IPS DF 6.9 (cell line): ENCODE data around the gene DYDC2.
"Not testable (repeated sequence)": the region's sequence is repeated elsewhere in the genome, so short reads cannot be mapped to it uniquely, and the experiment has no call there.

Experiments
- DNase-seq: peaks from one replicate; pipeline ENCODE4 v3.0.0-alpha.2; 2013; ENCODE audit warnings: low read depth, low spot score
- H3K27ac ChIP-seq: one replicate; pipeline ENCODE4 v1.5.1; 2013; ENCODE audit warnings: low read length, control low read depth
- H3K27me3 ChIP-seq: 2 replicates; pipeline ENCODE4 v1.6.1; 2013; ENCODE audit warnings: mild to moderate bottlenecking, low read length; ENCODE audit not compliant: control insufficient read depth, insufficient read depth
- H3K36me3 ChIP-seq: 2 replicates; pipeline ENCODE4 v1.6.1; 2013; ENCODE audit warnings: low read length; ENCODE audit not compliant: control insufficient read depth, insufficient read depth
- H3K4me1 ChIP-seq: 2 replicates; pipeline ENCODE4 v1.6.1; 2013; ENCODE audit warnings: low read length; ENCODE audit not compliant: control insufficient read depth, insufficient read depth
- H3K4me3 ChIP-seq: 2 replicates; pipeline ENCODE4 v1.5.1; 2013; ENCODE audit warnings: mild to moderate bottlenecking, low read length
- H3K9me3 ChIP-seq: 2 replicates; pipeline ENCODE4 v1.6.1; 2013; ENCODE audit warnings: low read length, inconsistent platforms; ENCODE audit not compliant: control insufficient read depth, insufficient read depth
- WGBS: extraction: QIAGEN DNeasy Blood & Tissue Kit; methylation state at CpG from one replicate; pipeline ENCODE4 v1.1.7; 2013; ENCODE audit warnings: mixed read lengths, missing lambda C conversion rate; ENCODE audit not compliant: insufficient read length, insufficient coverage; 5-methylcytosine and 5-hydroxymethylcytosine counted together

The DYDC2 gene

GRCh38 chr10:80411681-80412220, 55.2 kb downstream of the DYDC2 start:
- Histone ChIP-seq H3K9me3 (no peaks in the 10 kb centered on the region), H3K36me3 (no peaks in the 10 kb centered on the region), H3K4me3 (no peak overlapping the region), H3K27me3 (no peaks in the 10 kb centered on the region), H3K27ac (no peak overlapping the region), H3K4me1 (no peaks in the 10 kb centered on the region)
- no CpG with 5 or more reads among the region's 1 CpG for WGBS
- DNase-seq: no peak

GRCh38 chr10:80412486-80412885, 55.9 kb downstream of the DYDC2 start:
- Histone ChIP-seq H3K4me3 (no peak overlapping the region), H3K27ac (no peak overlapping the region), H3K27me3 (no peaks in the 10 kb centered on the region), H3K4me1 (no peaks in the 10 kb centered on the region), H3K9me3 (no peaks in the 10 kb centered on the region), H3K36me3 (no peaks in the 10 kb centered on the region)
- DNase-seq: no peak
- WGBS: no CpG with 5 or more reads among the region's 5 CpGs

GRCh38 chr10:80413271-80413996, 56.9 kb downstream of the DYDC2 start:
- WGBS: no CpG with 5 or more reads among the region's 12 CpGs
- Histone ChIP-seq H3K4me1 (0 out of 2 replicates have a peak, but pooled peaks cover under 1% of the 10 kb centered on the region), H3K27ac (no peak overlapping the region)

GRCh38 chr10:80414142-80414895, 57.7 kb downstream of the DYDC2 start:
- no peak overlapping the region for H3K4me3 ChIP-seq
- 0 out of 2 replicates have a peak, but pooled peaks cover 2% of the 10 kb centered on the region for H3K4me1 ChIP-seq
- H3K27me3 ChIP-seq: no peaks in the 10 kb centered on the region
- DNase-seq: no peak
- no peaks in the 10 kb centered on the region for H3K9me3 ChIP-seq
- H3K36me3 ChIP-seq: no peaks in the 10 kb centered on the region
- WGBS: no CpG with 5 or more reads among the region's 7 CpGs
- H3K27ac ChIP-seq: no peak overlapping the region

More at GRCh38 chr10:80413271-80413996, 56.9 kb downstream of the DYDC2 start:
- no peaks in the 10 kb centered on the region for H3K27me3 ChIP-seq
- H3K36me3 ChIP-seq: no peaks in the 10 kb centered on the region
- no peak overlapping the region for H3K4me3 ChIP-seq
- DNase-seq: no peak
- no peaks in the 10 kb centered on the region for H3K9me3 ChIP-seq

- no peak overlapping the region for H3K4me3 ChIP-seq
- no peak for DNase-seq
- 0 out of 2 replicates have a peak, but pooled peaks cover 2% of the 10 kb centered on the region for H3K36me3 ChIP-seq
- 0 out of 2 replicates have a peak, but pooled peaks cover 2% of the 10 kb centered on the region for H3K4me1 ChIP-seq
- WGBS: no CpG with 5 or more reads among the region's 3 CpGs
- no peaks in the 10 kb centered on the region for H3K9me3 ChIP-seq
- H3K27me3 ChIP-seq: no peaks in the 10 kb centered on the region
- no peak overlapping the region for H3K27ac ChIP-seq
Observed at GRCh38 chr10:80415734-80416478, 59.3 kb downstream of the DYDC2 start.

- DNase-seq: no peak
- 0 out of 2 replicates have a peak, but pooled peaks cover 2% of the 10 kb centered on the region for H3K4me1 ChIP-seq
- no peak overlapping the region for H3K27ac ChIP-seq
- 0 out of 2 replicates have a peak, but pooled peaks cover 2% of the 10 kb centered on the region for H3K36me3 ChIP-seq
- H3K27me3 ChIP-seq: no peaks in the 10 kb centered on the region
- WGBS: no CpG with 5 or more reads among the region's 15 CpGs
- H3K4me3 ChIP-seq: no peak overlapping the region
- H3K9me3 ChIP-seq: no peaks in the 10 kb centered on the region
Observed at GRCh38 chr10:80416479-80417098, 60.0 kb downstream of the DYDC2 start.

GRCh38 chr10:80417256-80417655, 60.7 kb downstream of the DYDC2 start:
- H3K4me3 ChIP-seq, H3K4me1 ChIP-seq, H3K36me3 ChIP-seq, H3K27ac ChIP-seq, H3K27me3 ChIP-seq, H3K9me3 ChIP-seq, DNase-seq: not testable (repeated sequence)
- no CpG with 5 or more reads among the region's 6 CpGs for WGBS
